ENCODE data around the gene P2RY2. TPM values are rescaled to one million over a fixed set of nuclear protein-coding genes. Genes with fewer than 3 reads are reported as not detected.

P2RY2 gene
- total and polyA plus RNA-seq, 11 donors: 8.5 to 28.3 (median 14.7) TPM

DNA sequence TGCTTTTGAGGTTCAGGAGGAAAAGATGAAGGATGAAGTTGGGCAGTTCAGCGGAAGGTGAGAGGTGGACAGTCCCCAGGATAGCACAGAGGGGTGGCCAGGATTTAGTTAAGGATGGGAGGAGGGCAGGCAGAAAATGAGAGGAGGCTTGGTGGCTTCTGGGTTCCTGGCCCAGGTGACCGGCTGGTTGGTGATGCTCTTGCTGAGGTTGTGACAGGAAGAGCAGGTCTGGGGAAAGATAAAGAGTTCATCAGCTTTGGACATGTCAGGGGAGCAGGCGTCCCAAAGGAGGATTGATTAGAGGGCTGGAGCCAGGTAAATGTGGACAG is 27.6 kb upstream of the P2RY2 start:
- Histone ChIP-seq H3K4me1 (peaks cover 3 to 43% (median 21%) of the 10 kb centered on the region in 12 donors), H3K27ac (no peak overlapping the region), H3K9me3 (no peaks in the 10 kb centered on the region), H3K4me3 (no peak overlapping the region), H3K36me3 (no peaks in the 10 kb centered on the region), H3K27me3 (no peaks in the 10 kb centered on the region)
- TF ChIP-seq POLR2A (IDR thresholded peaks at IDR 0.05): no peak
- TF ChIP-seq, protein P1, sequence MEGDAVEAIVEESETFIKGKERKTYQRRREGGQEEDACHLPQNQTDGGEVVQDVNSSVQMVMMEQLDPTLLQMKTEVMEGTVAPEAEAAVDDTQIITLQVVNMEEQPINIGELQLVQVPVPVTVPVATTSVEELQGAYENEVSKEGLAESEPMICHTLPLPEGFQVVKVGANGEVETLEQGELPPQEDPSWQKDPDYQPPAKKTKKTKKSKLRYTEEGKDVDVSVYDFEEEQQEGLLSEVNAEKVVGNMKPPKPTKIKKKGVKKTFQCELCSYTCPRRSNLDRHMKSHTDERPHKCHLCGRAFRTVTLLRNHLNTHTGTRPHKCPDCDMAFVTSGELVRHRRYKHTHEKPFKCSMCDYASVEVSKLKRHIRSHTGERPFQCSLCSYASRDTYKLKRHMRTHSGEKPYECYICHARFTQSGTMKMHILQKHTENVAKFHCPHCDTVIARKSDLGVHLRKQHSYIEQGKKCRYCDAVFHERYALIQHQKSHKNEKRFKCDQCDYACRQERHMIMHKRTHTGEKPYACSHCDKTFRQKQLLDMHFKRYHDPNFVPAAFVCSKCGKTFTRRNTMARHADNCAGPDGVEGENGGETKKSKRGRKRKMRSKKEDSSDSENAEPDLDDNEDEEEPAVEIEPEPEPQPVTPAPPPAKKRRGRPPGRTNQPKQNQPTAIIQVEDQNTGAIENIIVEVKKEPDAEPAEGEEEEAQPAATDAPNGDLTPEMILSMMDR (IDR thresholded peaks at IDR 0.05): no peak
- ATAC-seq (no peak), DNase-seq (no peak)
- WGBS, 4 donors: 96 to 99% (median 98%) methylated on average over 3 of the region's 3 CpGs
- intact Hi-C loops (cut with DNase I): no loop called here

DNA sequence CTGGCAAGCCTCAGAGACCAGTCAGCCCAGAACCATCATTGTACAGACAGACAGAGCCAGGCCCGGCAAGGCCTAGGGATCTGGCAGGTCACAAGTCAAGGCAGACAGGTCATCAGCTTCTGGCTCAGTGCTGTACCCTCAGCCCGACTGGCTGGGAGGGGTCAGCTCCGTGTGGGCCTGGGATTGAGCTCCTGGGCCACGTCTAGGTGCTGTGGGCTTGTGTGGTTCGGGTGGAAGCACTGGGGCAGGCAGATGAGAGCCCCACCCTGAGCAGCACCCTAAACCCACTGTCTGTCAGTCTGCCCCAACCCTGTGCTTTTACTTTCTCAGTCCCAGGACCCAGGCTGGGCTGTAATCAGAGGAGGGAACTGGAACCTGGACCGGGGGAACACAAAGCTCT is 26.9 kb upstream of the P2RY2 start:
- 80 to 89% (median 84%) methylated on average over 2 to 6 of the region's 6 CpGs for WGBS, 4 donors
- intact Hi-C loops (cut with DNase I): no loop called here

DNA sequence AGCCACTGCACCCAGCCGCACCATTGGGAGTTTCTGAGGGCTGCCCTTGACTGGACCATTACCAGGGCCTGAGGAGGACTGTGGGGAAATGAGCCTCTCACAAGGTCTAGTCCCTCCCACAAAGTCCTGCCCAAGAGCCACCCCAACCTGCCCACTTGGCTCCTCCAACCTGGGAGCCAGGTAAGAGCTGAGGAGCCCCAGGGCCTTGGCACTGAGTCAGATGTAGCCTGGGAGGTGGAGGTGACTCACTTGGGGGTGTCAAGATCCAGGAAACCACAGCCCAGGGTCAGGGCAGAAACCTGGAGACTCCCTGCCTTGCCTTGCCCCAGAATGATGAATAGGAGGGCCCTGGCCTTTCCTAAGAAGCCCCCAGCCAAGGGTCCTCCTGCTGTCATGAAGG is 25.8 kb upstream of the P2RY2 start:
- Histone ChIP-seq H3K4me1 (peaks cover 3 to 29% (median 19%) of the 10 kb centered on the region in 12 donors), H3K36me3 (no peaks in the 10 kb centered on the region), H3K9me3 (no peaks in the 10 kb centered on the region), H3K4me3 (no peak overlapping the region), H3K27ac (no peak overlapping the region), H3K27me3 (no peaks in the 10 kb centered on the region)
- intact Hi-C loops (cut with DNase I): no loop called here
- TF ChIP-seq, protein P1 (IDR thresholded peaks at IDR 0.05): no peak
- no peak for TF ChIP-seq POLR2A (IDR thresholded peaks at IDR 0.05)
- no peak for ATAC-seq
- no peak for DNase-seq
- 93 to 100% (median 98%) methylated on average over 1 of the region's 1 CpG for WGBS, 4 donors

More for the DNA sequence above, 26.9 kb upstream of the P2RY2 start:
- TF ChIP-seq, protein P1 (IDR thresholded peaks at IDR 0.05): no peak
- TF ChIP-seq POLR2A (IDR thresholded peaks at IDR 0.05): no peak
- Histone ChIP-seq H3K4me1 (peaks cover 3 to 36% (median 20%) of the 10 kb centered on the region in 12 donors), H3K9me3 (no peaks in the 10 kb centered on the region), H3K27me3 (no peaks in the 10 kb centered on the region), H3K36me3 (no peaks in the 10 kb centered on the region), H3K4me3 (no peak overlapping the region), H3K27ac (no peak overlapping the region)
- ATAC-seq (no peak), DNase-seq (no peak)

DNA sequence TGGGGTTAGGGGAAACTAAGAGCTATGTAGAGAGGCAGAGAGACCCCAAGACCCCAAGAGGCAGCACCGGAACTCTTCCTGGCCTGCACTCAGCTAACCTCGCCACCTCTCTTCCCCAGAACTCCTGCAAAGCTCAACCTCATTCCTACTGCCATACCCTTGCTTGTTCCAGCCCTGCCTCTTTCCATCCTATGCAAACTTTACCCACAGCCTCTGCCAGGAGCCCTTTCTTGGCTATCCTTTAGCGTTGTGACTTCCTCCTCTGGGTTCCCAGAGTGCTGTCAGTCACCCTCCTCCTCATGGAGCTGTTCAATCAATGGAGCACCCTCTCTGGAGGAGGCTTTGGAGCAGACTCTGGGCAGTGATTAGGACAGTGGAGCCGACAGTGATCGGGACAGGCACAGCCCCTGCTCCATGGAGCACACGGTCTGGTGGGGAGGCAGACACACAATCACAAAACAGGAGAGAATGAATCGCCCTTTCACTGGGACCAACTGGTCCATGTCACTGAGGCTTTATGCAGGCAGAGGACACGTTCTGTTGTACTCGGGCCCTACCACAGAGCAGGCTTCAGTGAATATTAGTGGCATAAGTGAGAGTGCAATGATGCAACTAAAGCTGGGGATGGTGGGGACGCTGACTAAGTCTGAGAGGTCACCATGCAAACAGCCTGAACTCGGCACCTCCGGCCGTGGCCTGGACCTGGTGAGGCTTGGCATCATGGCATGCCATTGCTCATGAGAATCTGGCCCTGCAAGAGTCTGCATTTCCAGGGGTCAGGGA is 24.6 kb upstream of the P2RY2 start:
- Histone ChIP-seq H3K27me3 (no peaks in the 10 kb centered on the region), H3K27ac (no peak overlapping the region), H3K36me3 (no peaks in the 10 kb centered on the region), H3K9me3 (no peaks in the 10 kb centered on the region), H3K4me3 (no peak overlapping the region), H3K4me1 (peaks cover 0 to 21% (median 10%) of the 10 kb centered on the region in 12 donors)
- intact Hi-C loops (cut with DNase I): no loop called here
- TF ChIP-seq, protein P1 (IDR thresholded peaks at IDR 0.05): no peak
- no peak for TF ChIP-seq POLR2A (IDR thresholded peaks at IDR 0.05)
- DNase-seq (no peak), ATAC-seq (no peak)
- 81 to 89% (median 85%) methylated on average over 11 to 13 of the region's 13 CpGs for WGBS, 4 donors

Data from heart left ventricle (tissue), 16 donors.